ENCODE measurements around the gene PRDM1.
A peak's percentile ranks its signal among the peaks of the same experiment; 100 is the strongest.

Gene PRDM1

GRCh38 chr6:106120006-106120405 is 33.9 kb downstream of the PRDM1 start:
- Histone ChIP-seq H3K36me3 (replicated peaks) (no peaks in the 10 kb centered on the region), H3K9me3 (no peaks in the 10 kb centered on the region), H3K4me3 (no peak overlapping the region), H3K4me1 (no peaks in the 10 kb centered on the region), H3K27me3 (ENCODE audit: low read depth) (no peaks in the 10 kb centered on the region)
- in situ Hi-C loops (cut with MboI; ENCODE audit: low sequenced_read_pairs), result no loop called here
- no peak for DNase-seq (ENCODE audit: low spot score in 2 of 2)

GRCh38 chr6:106120406-106120805 is 34.3 kb downstream of the PRDM1 start:
- in situ Hi-C loops (cut with MboI; ENCODE audit: low sequenced_read_pairs), result no loop called here
- DNase-seq (ENCODE audit: low spot score in 2 of 2), result no peak
- H3K36me3 ChIP-seq (replicated peaks), result no peaks in the 10 kb centered on the region

GRCh38 chr6:106122306-106122918 is 36.3 kb downstream of the PRDM1 start:
- no peak for DNase-seq (ENCODE audit: low spot score in 2 of 2)

More at GRCh38 chr6:106120406-106120805, 34.3 kb downstream of the PRDM1 start:
- no peaks in the 10 kb centered on the region for H3K9me3 ChIP-seq
- no peaks in the 10 kb centered on the region for H3K27me3 ChIP-seq (ENCODE audit: low read depth)
- H3K4me1 ChIP-seq, result no peaks in the 10 kb centered on the region
- H3K4me3 ChIP-seq, result no peak overlapping the region

GRCh38 chr6:106122938-106123656 is 37.0 kb downstream of the PRDM1 start:
- in situ Hi-C loops (cut with MboI; ENCODE audit: low sequenced_read_pairs), result no loop called here
- Histone ChIP-seq H3K27me3 (ENCODE audit: low read depth) (no peaks in the 10 kb centered on the region), H3K4me1 (no peaks in the 10 kb centered on the region), H3K9me3 (no peaks in the 10 kb centered on the region), H3K36me3 (replicated peaks) (no peaks in the 10 kb centered on the region), H3K4me3 (no peak overlapping the region)
- no peak for DNase-seq (ENCODE audit: low spot score in 2 of 2)

More at GRCh38 chr6:106122306-106122918, 36.3 kb downstream of the PRDM1 start:
- in situ Hi-C loops (cut with MboI; ENCODE audit: low sequenced_read_pairs), result no loop called here
- Histone ChIP-seq H3K27me3 (ENCODE audit: low read depth) (no peaks in the 10 kb centered on the region), H3K9me3 (no peaks in the 10 kb centered on the region), H3K36me3 (replicated peaks) (no peaks in the 10 kb centered on the region), H3K4me1 (no peaks in the 10 kb centered on the region), H3K4me3 (no peak overlapping the region)

GRCh38 chr6:106124015-106124414 is 37.9 kb downstream of the PRDM1 start:
- in situ Hi-C loops (cut with MboI; ENCODE audit: low sequenced_read_pairs), result no loop called here
- H3K27me3 ChIP-seq (ENCODE audit: low read depth), result no peaks in the 10 kb centered on the region
- DNase-seq (ENCODE audit: low spot score in 2 of 2), result no peak
- no peaks in the 10 kb centered on the region for H3K4me1 ChIP-seq
- no peaks in the 10 kb centered on the region for H3K36me3 ChIP-seq (replicated peaks)
- H3K9me3 ChIP-seq, result no peaks in the 10 kb centered on the region
- no peak overlapping the region for H3K4me3 ChIP-seq

- Histone ChIP-seq H3K9me3 (no peaks in the 10 kb centered on the region), H3K4me1 (peaks cover 5% of the 10 kb centered on the region), H3K4me3 (no peak overlapping the region), H3K27me3 (ENCODE audit: low read depth) (no peaks in the 10 kb centered on the region), H3K36me3 (replicated peaks) (no peaks in the 10 kb centered on the region)
- in situ Hi-C loops (cut with MboI; ENCODE audit: low sequenced_read_pairs), result no loop called here
- no peak for DNase-seq (ENCODE audit: low spot score in 2 of 2)
Observed at GRCh38 chr6:106124437-106125430, 38.6 kb downstream of the PRDM1 start.

- DNase-seq (ENCODE audit: low spot score in 2 of 2), result no peak
- in situ Hi-C loops (cut with MboI; ENCODE audit: low sequenced_read_pairs), result no loop called here
- Histone ChIP-seq H3K4me3 (no peak overlapping the region), H3K27me3 (ENCODE audit: low read depth) (no peaks in the 10 kb centered on the region), H3K36me3 (replicated peaks) (no peaks in the 10 kb centered on the region), H3K9me3 (no peaks in the 10 kb centered on the region), H3K4me1 (peaks cover 7% of the 10 kb centered on the region)
Observed at GRCh38 chr6:106125925-106126435, 39.8 kb downstream of the PRDM1 start.

- in situ Hi-C loops (cut with MboI; ENCODE audit: low sequenced_read_pairs), result no loop called here
- H3K36me3 ChIP-seq (replicated peaks), result no peaks in the 10 kb centered on the region
- no peak overlapping the region for H3K4me3 ChIP-seq
- H3K27me3 ChIP-seq (ENCODE audit: low read depth), result no peaks in the 10 kb centered on the region
- no peak for DNase-seq (ENCODE audit: low spot score in 2 of 2)
- peaks cover 7% of the 10 kb centered on the region for H3K4me1 ChIP-seq
- H3K9me3 ChIP-seq, result no peaks in the 10 kb centered on the region
Observed at GRCh38 chr6:106126482-106126881, 40.3 kb downstream of the PRDM1 start.

GRCh38 chr6:106128981-106129781 is 43.0 kb downstream of the PRDM1 start:
- no peaks in the 10 kb centered on the region for H3K27me3 ChIP-seq (ENCODE audit: low read depth)
- no peak overlapping the region for H3K4me3 ChIP-seq
- no peak for DNase-seq (ENCODE audit: low spot score in 2 of 2)
- no peaks in the 10 kb centered on the region for H3K36me3 ChIP-seq (replicated peaks)
- H3K4me1 ChIP-seq, result peaks cover 7% of the 10 kb centered on the region
- H3K9me3 ChIP-seq, result no peaks in the 10 kb centered on the region
- in situ Hi-C loops (cut with MboI; ENCODE audit: low sequenced_read_pairs), result no loop called here

- H3K27me3 ChIP-seq (ENCODE audit: low read depth), result no peaks in the 10 kb centered on the region
- no peak overlapping the region for H3K4me3 ChIP-seq
- no peaks in the 10 kb centered on the region for H3K36me3 ChIP-seq (replicated peaks)
- DNase-seq (ENCODE audit: low spot score in 2 of 2), result no peak
- no peaks in the 10 kb centered on the region for H3K9me3 ChIP-seq
- H3K4me1 ChIP-seq, result peaks cover 7% of the 10 kb centered on the region
- in situ Hi-C loops (cut with MboI; ENCODE audit: low sequenced_read_pairs), result no loop called here
Observed at GRCh38 chr6:106132153-106132698, 46.1 kb downstream of the PRDM1 start.

GRCh38 chr6:106133040-106133439 is 46.9 kb downstream of the PRDM1 start:
- in situ Hi-C loops (cut with MboI; ENCODE audit: low sequenced_read_pairs), result no loop called here
- DNase-seq (ENCODE audit: low spot score in 2 of 2), result peak in 1 of 2 experiments; percentile 30
- no peak overlapping the region for H3K4me3 ChIP-seq

GRCh38 chr6:106134087-106134770 is 48.1 kb downstream of the PRDM1 start:
- H3K4me3 ChIP-seq, result no peak overlapping the region
- H3K9me3 ChIP-seq, result no peaks in the 10 kb centered on the region
- peaks cover 7% of the 10 kb centered on the region for H3K4me1 ChIP-seq
- no peaks in the 10 kb centered on the region for H3K27me3 ChIP-seq (ENCODE audit: low read depth)
- in situ Hi-C loops (cut with MboI; ENCODE audit: low sequenced_read_pairs), result no loop called here
- no peak for DNase-seq (ENCODE audit: low spot score in 2 of 2)
- H3K36me3 ChIP-seq (replicated peaks), result no peaks in the 10 kb centered on the region

More at GRCh38 chr6:106133040-106133439, 46.9 kb downstream of the PRDM1 start:
- no peaks in the 10 kb centered on the region for H3K9me3 ChIP-seq
- no peaks in the 10 kb centered on the region for H3K27me3 ChIP-seq (ENCODE audit: low read depth)
- no peaks in the 10 kb centered on the region for H3K36me3 ChIP-seq (replicated peaks)
- H3K4me1 ChIP-seq, result peaks cover 7% of the 10 kb centered on the region

Measured in HAP-1 (cell line).